ENCODE results near the gene DCHS1.
"Not testable (repeated sequence)": the region's sequence is repeated elsewhere in the genome, so short reads cannot be mapped to it uniquely, and the experiment has no call there.

The DCHS1 gene

GRCh38 chr11:6655790-6656583 is at the start of gene DCHS1:
TSS of gene DCHS1 (minus strand) at chr11:6655809. CDS start at chr11:6641613, 14,196 bp downstream.
- no peak for DNase-seq (ENCODE audit: low spot score)

- DNase-seq (ENCODE audit: low spot score), result peak; percentile 41
Measured at GRCh38 chr11:6703247-6704063, 47.8 kb upstream of the DCHS1 start.

DNA sequence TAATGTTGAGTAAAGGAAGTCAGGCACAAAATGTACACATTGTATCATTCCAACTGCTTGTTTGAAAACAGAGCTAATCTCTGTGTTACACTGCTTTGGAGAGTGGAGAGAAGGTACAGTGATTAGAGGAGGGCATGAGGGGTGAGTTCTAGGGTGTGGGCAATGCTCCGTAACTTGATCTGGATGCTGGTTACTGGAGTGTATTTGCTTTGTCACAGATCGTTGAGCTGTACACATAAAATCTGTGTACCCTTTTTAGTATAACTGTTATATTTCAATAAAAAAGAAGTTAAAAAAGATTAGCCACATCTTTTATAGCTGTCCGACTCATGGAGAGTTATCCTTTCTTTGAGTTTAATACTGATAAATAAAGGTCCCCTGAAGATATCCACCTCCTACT is 46.3 kb upstream of the DCHS1 start:
- DNase-seq (ENCODE audit: low spot score), result not testable (repeated sequence)

- DNase-seq (ENCODE audit: low spot score), result no peak
Measured at GRCh38 chr11:6695377-6695776, 39.8 kb upstream of the DCHS1 start.

- no peak for DNase-seq (ENCODE audit: low spot score)
Measured at GRCh38 chr11:6694229-6694535, 38.6 kb upstream of the DCHS1 start.

GRCh38 chr11:6693342-6694228 is 38.0 kb upstream of the DCHS1 start:
- no peak for DNase-seq (ENCODE audit: low spot score)

DNA sequence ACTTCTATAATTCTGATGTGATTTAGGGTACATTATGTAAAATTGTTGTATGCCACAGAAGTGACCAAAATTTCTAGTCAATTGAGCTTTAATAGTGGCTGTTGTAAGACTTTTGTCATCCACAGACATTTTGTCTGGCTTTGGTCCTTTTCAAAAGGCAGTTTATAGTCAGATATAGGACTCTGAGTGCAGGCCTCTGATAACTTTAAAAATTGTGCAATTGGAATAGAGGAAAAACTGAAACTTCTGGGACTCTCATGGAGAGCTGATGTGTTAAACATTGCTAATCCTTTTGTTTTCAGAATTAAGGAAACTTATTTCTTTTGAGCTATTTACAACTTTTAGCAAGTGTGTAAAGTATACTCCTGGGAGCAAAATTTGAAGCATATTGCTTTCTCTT is 36.5 kb upstream of the DCHS1 start:
- no peak for DNase-seq (ENCODE audit: low spot score)

DNA sequence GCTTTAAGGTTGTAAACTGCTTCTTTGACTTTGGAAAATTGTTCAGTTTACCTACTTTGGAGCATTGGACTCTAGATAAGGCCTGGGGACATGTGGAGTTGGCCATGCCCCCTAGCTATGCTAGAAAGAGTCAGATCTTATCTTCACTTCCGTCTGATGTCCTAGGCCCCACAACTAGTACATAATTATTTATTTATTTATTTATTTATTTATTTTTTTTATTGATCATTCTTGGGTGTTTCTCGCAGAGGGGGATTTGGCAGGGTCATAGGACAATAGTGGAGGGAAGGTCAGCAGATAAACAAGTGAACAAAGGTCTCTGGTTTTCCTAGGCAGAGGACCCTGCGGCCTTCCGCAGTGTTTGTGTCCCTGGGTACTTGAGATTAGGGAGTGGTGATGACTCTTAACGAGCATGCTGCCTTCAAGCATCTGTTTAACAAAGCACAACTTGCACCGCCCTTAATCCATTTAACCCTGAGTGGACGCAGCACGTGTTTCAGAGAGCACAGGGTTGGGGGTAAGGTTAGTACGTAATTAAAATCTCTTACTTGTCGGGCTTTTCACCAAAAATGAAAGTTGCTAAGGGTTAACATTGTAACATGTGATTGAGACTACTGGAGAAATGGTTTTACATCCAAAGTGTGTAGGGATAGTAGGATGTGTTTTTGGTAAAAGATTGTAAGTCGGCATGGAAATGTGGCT is 35.0 kb upstream of the DCHS1 start:
- DNase-seq (ENCODE audit: low spot score), result not testable (repeated sequence)

GRCh38 chr11:6687876-6688275 is 32.3 kb upstream of the DCHS1 start:
- no peak for DNase-seq (ENCODE audit: low spot score)

- no peak for DNase-seq (ENCODE audit: low spot score)
Measured at GRCh38 chr11:6686006-6686405, 30.4 kb upstream of the DCHS1 start.

GRCh38 chr11:6684068-6684467 is 28.5 kb upstream of the DCHS1 start:
- DNase-seq (ENCODE audit: low spot score), result not testable (repeated sequence)

DNA sequence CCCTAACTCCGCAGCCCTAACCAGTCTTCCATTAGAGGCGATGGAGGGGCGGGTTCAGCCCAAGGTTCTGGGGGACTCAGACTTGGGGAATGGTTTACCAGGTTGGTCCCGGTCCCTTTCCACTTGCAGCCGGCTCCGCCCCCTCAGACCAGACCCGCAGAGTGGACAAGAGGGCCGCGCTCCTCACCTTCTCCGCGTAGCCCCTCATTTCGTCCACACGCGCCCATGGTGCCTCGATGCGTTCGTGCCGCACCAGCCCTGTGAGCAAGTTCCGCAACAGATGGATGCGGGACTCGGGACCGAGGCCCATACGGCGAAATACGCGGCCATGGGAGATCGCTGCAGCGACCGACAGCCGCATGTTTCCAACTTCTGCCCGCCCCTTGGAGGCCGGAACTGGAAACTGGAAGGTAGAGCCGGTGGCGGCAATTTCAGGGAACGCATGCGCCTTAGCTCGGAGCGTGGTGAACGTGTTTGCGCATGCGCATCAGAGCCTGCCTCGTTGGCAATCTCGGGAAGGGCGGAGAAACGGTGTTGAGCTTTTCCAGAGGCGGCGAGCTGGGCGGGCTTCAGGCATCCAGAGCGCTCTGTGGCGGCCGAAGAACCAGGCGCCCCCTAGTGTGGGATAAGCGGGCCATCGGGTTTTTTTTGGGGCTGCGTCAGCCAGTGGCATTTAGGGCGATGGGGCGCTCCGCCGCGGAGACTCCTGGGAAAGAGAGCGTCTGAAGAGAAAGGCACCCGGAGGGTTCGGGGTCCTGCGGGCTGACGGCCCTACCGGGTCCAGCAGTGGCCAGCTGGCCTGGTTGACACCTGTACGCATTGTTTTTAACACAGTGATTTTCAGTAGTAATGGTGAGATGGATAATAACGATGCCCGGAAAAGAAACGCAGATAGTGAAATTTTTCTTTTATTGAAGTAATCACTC is 27.6 kb upstream of the DCHS1 start, which contains the start of gene MRPL17:
MRPL17 (minus strand) TSS at position 405 of the 926 bp plus-strand sequence; CDS start at position 361, 44 bp downstream.
- peak; percentile 95 for DNase-seq (ENCODE audit: low spot score)

DNA sequence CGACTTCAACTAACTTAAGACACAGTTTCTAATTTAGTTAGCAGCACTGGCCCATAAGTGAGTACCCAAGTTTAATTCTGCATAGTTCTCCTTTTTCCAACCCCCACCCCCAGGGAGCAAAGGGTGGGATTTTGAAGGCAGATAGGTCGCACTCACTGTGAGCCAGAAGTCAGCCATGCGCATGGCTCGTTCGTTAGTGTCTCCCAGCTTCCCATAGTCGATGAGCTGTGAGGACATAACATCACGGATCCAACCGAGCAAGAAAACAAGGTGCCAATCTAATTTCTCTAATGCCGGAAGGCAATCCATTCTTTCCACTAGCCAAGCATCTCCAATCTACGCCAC is 27.0 kb upstream of the DCHS1 start:
- DNase-seq (ENCODE audit: low spot score), result no peak

GRCh38 chr11:6681949-6682348 is 26.3 kb upstream of the DCHS1 start:
- DNase-seq (ENCODE audit: low spot score), result peak; percentile 30

GRCh38 chr11:6681505-6681904 is 25.9 kb upstream of the DCHS1 start:
- DNase-seq (ENCODE audit: low spot score), result no peak

DNA sequence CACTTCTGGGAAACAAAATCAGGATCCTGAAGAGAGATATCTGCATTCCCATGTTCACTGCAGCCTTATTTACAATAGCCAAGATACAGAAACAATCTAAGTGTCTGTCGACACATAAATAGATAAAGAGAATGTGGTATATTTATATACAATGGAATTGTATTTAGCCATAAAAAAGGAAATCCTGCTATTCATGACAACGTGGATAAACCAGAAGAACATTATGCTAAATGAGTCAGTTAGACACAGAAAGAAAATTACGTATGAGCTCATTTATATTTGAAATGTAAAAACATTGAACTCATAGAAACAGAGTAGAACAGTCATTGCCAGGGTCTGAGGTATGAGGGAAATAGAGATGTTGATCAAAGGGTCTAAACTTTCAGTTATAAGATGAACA is 21.4 kb upstream of the DCHS1 start:
- no peak for DNase-seq (ENCODE audit: low spot score)

DNA sequence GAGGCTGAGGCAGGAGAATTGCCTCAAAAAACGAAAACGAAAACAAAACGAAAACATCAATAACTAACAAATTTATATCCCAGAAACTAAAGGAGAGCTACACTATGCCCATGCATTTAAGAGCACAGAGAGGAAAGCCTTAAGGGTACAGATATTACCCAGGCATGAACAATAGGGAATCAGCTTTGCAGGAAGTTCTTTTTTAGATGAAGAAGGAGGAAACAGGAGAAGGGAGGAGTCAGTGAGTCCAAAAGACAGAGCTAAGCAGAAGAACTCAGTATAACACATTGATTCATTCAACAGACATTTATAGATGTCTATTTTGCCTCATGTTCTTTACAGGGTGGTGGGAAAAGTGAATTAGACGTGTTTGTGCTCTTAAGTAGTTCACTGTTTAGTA is 19.3 kb upstream of the DCHS1 start:
- no peak for DNase-seq (ENCODE audit: low spot score)

GRCh38 chr11:6674219-6674597 is 18.6 kb upstream of the DCHS1 start:
- no peak for DNase-seq (ENCODE audit: low spot score)

DNA sequence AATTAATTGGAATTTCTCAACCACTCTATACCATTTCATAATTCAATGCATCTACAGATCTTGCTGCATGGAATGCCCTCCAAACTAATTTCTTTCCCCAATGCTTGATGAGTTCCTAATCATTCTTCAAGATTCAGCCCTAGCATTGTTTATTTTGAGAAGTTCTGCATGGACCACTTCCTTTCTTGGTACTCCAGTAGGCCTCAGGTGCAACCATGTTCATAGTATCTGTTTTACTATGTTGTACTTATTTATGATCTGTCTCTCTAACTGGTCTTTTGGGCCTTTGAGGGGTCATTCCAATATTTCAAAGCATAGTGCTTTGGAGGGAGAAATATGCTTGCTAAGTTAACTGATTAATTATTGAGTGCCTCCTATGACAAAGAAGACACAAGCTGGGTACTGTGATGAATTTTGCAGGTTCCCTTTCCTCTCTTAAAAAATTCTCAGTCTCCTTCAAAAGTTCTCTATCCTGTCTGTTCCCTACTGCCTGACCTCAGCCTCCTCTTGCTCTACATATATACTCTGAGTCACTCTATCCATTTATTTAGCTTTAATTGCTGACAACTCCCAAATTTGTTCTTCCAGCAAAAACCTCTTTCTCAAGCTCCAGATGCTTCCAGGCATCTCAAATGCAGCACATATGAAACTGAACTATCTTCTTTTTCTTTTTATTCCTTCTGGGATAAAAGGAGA is 18.1 kb upstream of the DCHS1 start:
- DNase-seq (ENCODE audit: low spot score), result no peak

DNA sequence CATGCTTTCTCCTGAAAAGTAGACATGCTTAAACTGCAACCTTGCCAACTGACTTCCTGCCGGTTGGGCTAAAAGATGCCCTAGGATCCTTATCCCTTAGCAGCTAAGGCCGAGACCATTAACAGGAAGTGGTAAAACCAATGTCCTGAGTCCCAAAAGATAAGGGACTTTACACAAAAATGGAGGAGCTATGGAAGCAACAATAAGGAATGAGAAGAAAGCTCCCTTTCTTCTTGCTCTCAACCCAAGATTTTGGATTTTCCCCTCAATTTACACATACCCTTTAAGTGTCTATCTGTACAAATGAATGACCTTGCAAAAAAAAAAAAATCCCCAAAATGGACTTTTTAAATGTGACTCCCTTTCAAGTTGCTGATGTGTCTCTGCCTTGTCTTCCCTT is 16.4 kb upstream of the DCHS1 start:
- DNase-seq (ENCODE audit: low spot score), result no peak
